ENCODE measurements around the gene PAPSS2.

DNA sequence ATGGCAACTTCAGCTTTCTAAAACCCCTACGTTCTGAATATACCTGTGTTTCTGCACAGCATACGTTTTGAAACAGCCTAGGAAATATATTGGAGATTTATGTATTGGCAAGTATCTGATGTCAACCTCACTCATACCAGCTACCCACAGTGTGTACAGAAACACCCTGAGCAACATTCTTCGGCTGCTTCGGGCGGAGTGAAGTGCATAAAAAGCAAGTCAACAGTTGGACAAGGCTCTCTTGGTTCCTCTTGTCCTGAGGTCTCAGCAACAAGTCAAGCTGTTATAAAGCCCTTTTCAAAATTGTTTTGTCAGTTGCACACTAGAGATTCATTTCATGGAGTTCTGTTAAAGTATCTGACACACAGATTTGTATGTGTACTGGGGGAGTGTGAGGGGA lies 40.0 kb upstream of the PAPSS2 start:
- TF ChIP-seq, protein P1, sequence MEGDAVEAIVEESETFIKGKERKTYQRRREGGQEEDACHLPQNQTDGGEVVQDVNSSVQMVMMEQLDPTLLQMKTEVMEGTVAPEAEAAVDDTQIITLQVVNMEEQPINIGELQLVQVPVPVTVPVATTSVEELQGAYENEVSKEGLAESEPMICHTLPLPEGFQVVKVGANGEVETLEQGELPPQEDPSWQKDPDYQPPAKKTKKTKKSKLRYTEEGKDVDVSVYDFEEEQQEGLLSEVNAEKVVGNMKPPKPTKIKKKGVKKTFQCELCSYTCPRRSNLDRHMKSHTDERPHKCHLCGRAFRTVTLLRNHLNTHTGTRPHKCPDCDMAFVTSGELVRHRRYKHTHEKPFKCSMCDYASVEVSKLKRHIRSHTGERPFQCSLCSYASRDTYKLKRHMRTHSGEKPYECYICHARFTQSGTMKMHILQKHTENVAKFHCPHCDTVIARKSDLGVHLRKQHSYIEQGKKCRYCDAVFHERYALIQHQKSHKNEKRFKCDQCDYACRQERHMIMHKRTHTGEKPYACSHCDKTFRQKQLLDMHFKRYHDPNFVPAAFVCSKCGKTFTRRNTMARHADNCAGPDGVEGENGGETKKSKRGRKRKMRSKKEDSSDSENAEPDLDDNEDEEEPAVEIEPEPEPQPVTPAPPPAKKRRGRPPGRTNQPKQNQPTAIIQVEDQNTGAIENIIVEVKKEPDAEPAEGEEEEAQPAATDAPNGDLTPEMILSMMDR (IDR thresholded peaks at IDR 0.05), result no peak
- no peak for TF ChIP-seq POLR2A (IDR thresholded peaks at IDR 0.05)
